ENCODE measurements around the gene CFAP73.
"Not testable (repeated sequence)": the region's sequence is repeated elsewhere in the genome, so short reads cannot be mapped to it uniquely, and the experiment has no call there.

Gene CFAP73

DNA sequence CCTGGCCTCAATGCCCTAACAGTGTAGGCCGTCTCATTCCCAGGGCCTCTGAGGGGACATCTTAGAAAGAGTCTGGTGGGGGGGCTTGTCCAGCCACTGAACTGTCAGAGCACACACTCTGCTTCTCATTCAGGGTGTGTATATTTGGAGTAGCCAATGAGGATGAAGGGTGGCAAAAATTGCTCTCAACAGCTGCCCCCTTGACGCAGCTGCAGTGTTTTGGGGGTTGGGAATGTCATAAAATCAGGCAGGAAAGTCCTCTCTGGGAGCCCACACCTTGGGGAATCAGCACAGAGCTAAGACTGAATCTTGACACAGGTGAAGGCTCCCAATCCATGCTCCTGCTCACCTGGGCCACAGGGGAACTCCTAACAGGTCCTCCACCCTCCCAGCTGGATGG, 15.5 kb upstream of the CFAP73 start:
- Mint-ChIP-seq H3K27me3 (peaks cover 8% of the 10 kb centered on the region), H3K9me3 (no peaks in the 10 kb centered on the region), H3K4me1 (peaks cover 55% of the 10 kb centered on the region), H3K4me3 (peak overlapping the region in 1 of 2 donors; percentile 90), H3K27ac (no peak overlapping the region)
- DNase-seq (no peak), ATAC-seq (no peak)

DNA sequence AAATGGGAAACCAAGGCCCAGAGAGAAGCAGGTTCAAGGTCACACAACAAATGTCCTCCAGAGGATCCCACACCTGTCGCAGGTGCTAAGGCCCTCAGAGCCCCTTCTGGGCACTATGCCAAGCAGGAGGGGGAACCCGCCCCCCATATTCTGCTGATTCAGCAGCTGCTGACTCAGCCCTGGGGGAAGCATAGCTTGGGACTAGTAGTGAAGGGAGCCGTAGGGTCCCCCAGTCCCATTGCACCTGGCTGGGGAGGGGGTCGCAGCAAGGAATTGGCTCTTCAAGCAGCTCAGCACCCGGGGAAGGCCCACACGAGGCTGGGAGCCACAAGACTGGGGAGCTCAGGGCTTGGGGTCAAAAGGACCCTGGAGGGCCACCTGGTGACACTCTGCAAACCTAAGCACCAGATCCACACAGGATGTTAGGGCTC, 15.0 kb upstream of the CFAP73 start:
- no peak for DNase-seq
- H3K27ac Mint-ChIP-seq = peak overlapping the region; percentile 12 to 49
- no peaks in the 10 kb centered on the region for H3K9me3 Mint-ChIP-seq
- H3K4me3 Mint-ChIP-seq = peak overlapping the region; percentile 82 to 90
- ATAC-seq = no peak
- H3K4me1 Mint-ChIP-seq = peaks cover 51% of the 10 kb centered on the region
- H3K27me3 Mint-ChIP-seq = peaks cover 8% of the 10 kb centered on the region

DNA sequence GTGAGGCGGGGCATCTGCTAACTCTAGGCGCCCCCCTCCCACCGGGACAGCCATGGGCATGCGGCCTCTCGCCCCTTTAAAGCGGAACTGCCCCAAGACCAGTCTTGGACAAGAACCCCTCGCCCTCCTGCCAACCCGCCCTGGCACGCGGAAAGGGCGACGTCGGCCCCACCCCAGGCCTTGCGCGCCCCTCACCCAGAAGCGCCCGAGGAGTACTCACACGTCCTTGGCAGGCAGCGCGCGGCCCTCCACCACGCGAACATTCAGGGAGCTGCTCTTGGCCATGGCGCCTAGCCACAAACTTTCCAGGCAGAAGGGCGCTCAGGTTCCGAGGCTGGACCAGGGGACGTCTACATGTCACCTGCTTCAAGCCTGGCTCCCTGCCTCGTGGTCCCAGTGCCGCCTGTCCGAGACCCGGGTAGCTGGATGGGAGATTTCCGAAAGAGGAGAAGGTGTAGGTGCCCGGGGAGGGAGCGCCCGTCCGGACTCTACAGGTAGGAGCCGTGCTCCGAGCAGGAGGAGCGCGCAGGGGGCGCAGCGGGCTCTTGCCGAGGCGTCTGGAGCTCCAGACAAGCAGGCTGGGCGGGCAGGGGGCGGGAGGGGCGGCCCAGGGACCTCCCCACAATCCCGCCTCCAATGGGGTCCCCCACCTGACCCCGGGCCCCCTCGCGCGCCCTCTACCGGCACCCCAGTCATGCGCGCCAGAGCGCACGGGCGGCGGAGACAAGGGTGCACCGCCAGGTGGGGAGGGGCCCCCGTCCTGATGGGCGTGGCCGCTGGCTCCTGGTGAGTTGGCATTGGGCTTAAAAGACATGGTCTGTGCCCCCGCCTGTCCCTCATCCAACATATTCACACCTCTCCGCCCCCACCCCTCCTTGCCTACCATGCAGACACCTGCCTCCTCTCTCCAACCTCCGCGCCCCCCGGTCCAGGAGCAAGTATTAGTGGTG, 14.1 kb upstream of the CFAP73 start, which contains the start of gene RASAL1:
RASAL1 (minus strand) TSS at position 584 of the 950 bp plus-strand sequence; CDS start at position 285, 299 bp downstream.
- H3K4me3 Mint-ChIP-seq = peak within 1 kb of the TSS; percentile 82 to 90
- peak; percentile 89 for ATAC-seq
- peak within 1 kb of the TSS; percentile 49 to 94 for H3K27ac Mint-ChIP-seq
- peak; percentile 85 to 89 for DNase-seq
- peaks cover 41% of the 10 kb centered on the region for H3K4me1 Mint-ChIP-seq
- no peaks in the 10 kb centered on the region for H3K9me3 Mint-ChIP-seq
- H3K27me3 Mint-ChIP-seq = peaks cover 8% of the 10 kb centered on the region

DNA sequence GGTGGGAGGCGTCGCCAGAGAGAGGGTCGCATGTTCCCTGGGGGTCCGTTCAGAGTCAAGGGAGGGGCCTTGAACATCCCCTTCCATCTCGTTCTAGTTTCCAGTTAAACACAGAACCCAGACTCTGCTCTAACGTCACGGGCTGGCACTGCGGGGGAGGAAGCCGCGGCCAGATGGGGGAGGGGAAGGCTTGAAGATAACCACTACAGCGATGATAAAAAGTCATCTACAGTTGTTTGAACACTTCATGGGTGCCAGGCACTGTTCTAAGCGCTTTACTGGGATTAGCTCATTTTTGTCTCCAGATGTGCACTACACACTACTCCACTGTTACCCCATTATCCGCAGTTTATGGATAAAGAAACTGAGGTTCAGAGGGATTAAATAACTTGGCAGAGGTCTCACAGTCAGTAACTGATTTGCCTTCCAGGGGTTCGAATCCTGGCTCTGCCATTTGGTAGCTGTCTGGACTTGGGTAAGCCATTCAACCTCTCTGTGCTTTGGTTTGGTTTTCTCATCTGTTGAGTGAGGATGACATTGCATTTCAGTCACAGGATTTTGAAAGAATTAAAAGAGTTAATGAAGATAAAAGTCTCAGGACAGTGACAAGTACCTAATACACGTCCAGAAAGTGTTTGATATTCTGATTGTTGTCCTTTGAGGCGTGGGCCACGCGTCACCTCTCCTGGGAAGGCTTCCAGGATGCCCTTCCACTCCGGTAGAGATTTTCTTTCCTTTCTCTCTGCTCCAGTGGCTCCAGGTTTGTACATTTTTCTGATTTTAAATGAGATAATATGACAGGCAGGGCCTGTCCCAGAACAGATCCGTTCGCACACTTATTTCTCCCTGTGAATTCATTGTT, 13.2 kb upstream of the CFAP73 start:
- Mint-ChIP-seq H3K4me1 (peaks cover 35% of the 10 kb centered on the region), H3K9me3 (no peaks in the 10 kb centered on the region), H3K4me3 (peak overlapping the region; percentile 82 to 90), H3K27me3 (peaks cover 8% of the 10 kb centered on the region), H3K27ac (peak overlapping the region in 1 of 2 donors; percentile 94)
- ATAC-seq (peak; percentile 79), DNase-seq (peak; percentile 69 to 75)

DNA sequence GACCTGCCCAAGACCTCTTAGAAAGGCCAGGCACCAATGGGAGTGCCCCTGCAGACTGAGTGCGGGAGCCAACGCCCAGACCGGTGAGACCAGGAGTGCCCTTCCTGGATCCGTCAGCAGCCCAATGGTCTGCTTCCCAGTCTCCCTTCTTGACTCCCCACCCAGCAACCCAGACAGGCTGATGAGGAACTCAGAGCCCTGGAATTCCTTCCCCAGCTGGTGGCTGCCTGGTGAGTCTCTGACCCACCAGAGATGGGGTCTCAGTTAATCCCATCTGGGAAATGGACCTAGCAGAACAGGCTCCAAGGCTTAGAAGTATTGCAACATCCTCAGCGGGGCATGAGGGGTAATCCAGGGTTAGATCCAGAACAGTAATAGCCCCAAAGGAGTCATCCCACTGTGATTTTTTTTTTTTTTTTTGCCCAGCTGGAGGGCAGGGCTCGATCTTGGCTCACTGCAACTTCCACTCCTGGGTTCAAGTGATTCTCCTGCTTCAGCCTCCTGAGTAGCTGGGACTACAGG, 12.5 kb upstream of the CFAP73 start:
- H3K9me3 Mint-ChIP-seq = no peaks in the 10 kb centered on the region
- peaks cover 35% of the 10 kb centered on the region for H3K4me1 Mint-ChIP-seq
- ATAC-seq (no peak), DNase-seq (no peak)
- H3K4me3 Mint-ChIP-seq = no peak overlapping the region
- H3K27me3 Mint-ChIP-seq = peaks cover 8% of the 10 kb centered on the region
- peak overlapping the region in 1 of 2 donors; percentile 34 for H3K27ac Mint-ChIP-seq

DNA sequence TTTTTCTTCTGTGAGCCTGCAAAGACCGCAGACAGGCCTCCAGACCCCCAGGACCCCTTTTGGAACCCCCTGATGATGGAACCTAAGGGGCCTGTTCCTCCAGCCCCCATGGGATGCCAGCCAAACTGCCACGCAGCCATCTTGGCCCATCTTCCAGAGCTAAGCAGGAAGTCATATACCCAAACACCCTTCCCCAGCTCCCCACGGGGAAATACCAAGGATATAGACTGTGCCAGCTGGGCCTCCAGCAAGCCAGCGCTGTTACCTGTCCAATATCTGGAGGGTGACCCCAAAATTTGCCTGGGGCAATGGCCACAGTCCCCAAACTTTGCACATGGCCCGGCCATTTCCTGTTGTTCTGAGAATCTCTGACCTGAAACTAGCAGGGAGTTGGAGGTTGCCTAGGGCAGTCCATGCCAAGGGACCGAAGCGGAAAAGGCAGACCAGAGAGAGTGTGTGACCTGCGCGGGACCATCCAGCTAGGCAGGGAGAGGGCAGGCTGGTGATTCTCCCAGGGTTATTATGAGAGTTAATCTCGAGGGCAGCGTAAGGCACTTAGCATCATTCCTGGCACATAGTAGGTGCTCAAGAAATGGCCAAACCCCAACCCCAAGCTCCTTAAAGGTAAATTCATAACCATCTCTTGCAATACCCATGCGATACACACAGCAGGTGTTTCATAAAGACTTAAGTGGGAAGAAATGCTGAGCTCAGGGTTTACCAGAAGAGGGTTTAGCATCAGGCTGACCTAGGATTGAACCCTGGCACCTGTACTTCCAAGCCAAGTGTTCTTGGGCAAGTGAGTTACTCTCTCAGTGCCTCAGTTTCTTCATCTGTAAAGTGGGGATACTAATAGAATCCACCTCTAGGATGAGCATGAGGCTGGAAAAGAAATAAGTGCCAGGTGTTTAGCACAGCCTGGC, 11.4 kb upstream of the CFAP73 start:
- Mint-ChIP-seq H3K27ac (no peak overlapping the region), H3K4me3 (no peak overlapping the region), H3K9me3 (no peaks in the 10 kb centered on the region), H3K27me3 (peaks cover 8% of the 10 kb centered on the region), H3K4me1 (peaks cover 43% of the 10 kb centered on the region)
- DNase-seq (no peak), ATAC-seq (no peak)

DNA sequence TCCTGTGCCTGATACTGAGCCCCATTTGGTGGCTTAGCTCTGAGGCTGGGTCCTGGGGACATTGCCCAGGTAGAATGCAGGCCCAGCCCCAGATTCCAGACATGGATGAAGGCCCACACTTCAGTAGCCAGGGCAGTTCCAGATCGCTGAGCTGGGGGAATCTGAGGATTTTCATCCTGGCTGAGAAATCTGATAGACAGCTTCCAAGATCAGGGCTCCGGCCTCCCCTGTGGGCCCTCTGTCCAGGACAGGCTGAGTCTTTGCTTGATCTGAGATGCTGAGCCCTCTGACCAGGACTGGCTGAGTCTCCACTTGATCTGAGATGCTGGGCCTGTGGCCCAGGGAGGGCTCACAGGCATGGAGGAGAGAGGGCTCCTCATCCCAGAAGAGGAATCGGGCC, 10.7 kb upstream of the CFAP73 start:
- H3K4me3 Mint-ChIP-seq = no peak overlapping the region
- H3K9me3 Mint-ChIP-seq = no peaks in the 10 kb centered on the region
- H3K27me3 Mint-ChIP-seq = peaks cover 8% of the 10 kb centered on the region
- DNase-seq (no peak), ATAC-seq (no peak)
- H3K4me1 Mint-ChIP-seq = peaks cover 43% of the 10 kb centered on the region
- peak overlapping the region in 1 of 2 donors; percentile 44 for H3K27ac Mint-ChIP-seq

DNA sequence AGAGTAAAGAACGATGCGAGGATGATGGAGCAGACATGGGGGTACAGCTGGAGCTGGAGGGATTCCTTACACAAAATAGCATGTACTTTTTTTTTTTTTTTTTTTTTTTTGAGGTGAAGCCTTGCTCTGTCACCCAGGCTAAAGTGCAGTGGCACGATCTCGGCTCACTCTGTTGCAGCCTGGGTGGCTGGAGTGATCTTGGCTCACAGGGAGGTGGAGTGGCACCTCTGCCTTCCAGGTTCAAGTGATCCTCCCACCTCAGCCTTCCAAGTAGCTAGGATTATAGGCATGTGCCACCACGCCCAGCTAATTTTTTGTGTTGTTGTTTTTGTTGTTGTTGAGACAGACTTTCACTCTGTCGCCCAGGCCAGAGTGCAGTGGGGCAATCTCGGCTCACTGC, 8.8 kb upstream of the CFAP73 start:
- Mint-ChIP-seq H3K4me3 (no peak overlapping the region), H3K9me3 (no peaks in the 10 kb centered on the region), H3K27me3 (no peaks in the 10 kb centered on the region), H3K4me1 (peaks cover 32% of the 10 kb centered on the region), H3K27ac (no peak overlapping the region)
- ATAC-seq (no peak), DNase-seq (no peak)

DNA sequence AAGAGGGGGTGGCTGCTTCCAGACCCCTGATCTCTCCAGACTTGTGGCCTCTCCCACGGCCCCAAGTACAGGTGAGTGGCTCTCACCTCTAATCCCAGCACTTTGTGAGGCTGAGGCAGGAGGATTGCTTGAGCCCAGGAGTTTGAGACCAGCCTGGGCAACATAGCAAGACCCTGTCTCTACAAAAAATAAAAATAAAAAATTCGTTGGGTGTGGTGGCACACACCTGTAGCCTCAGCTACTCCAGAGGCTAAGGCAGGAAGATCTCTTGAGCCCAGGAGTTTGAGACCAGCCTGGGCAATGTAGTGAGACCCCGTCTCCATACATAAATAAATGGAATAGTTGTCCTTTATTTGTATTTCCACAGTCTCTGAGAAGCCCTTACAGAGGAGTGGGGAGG, 7.8 kb upstream of the CFAP73 start:
- DNase-seq, H3K27ac Mint-ChIP-seq, ATAC-seq, H3K4me3 Mint-ChIP-seq, H3K9me3 Mint-ChIP-seq, H3K27me3 Mint-ChIP-seq: not testable (repeated sequence)
- H3K4me1 Mint-ChIP-seq = peaks cover 22% of the 10 kb centered on the region

DNA sequence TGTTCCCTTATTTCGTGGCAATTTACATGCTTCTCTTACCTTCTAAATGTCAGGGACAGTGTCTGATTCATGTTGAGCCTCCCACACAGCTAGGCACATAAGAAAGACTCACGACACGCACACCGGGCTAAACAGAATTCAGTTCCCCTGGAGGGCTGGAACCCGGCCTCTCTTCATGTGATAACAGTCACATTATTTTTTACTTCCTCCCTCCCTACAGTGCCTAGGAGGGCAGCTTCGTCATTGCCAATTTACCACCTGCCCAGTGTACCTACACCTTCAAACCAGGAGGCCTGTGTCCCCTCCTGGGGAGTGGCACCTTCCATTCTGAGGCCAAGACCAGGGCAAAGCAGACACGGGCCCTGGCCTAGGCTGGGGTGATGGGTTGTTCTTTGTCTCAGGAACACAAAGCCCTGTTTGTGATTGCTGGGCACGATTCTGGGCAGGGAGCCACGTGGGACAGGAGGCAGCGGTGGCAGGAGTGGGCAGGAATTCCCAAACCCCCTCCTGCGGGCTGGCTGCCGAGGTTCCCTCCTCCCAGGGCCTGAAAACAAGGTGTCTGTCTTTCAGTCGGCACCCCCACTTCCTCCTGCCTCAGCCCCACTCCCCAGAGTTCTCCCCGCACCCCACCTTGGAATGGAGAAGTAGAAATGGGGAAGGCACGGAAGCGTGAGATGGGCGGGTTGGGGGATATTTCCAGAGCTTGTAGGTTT, 7.2 kb upstream of the CFAP73 start:
- Mint-ChIP-seq H3K4me3 (no peak overlapping the region), H3K27ac (peak overlapping the region; percentile 76 to 91), H3K4me1 (peaks cover 18% of the 10 kb centered on the region), H3K27me3 (no peaks in the 10 kb centered on the region), H3K9me3 (no peaks in the 10 kb centered on the region)
- DNase-seq (peak in 1 of 2 donors; percentile 17), ATAC-seq (peak; percentile 52)

DNA sequence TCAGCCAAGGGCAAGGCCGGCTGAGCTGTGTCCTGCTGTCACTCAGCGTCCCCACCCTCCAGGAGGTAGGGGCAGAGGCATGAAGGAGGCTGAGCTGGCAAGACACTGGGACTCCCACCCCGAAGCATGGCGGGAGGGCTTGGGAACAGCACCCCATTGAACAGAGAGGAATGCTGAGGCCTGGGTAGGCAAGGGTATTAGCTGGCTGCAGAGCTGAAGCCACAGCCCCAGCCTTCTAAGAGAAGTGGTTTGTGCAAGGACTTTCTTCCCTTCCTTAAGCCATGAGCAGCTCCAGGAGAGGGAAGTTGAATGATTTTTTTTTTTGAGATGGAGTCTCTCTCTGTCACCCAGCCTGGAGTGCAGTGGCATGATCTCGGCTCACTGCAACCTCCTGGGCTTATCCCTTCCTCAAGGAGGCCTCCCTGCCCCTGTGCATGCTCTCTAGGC, 6.6 kb upstream of the CFAP73 start:
- H3K4me3 Mint-ChIP-seq = no peak overlapping the region
- H3K9me3 Mint-ChIP-seq = no peaks in the 10 kb centered on the region
- H3K27ac Mint-ChIP-seq = no peak overlapping the region
- ATAC-seq (no peak), DNase-seq (no peak)
- peaks cover 16% of the 10 kb centered on the region for H3K4me1 Mint-ChIP-seq
- H3K27me3 Mint-ChIP-seq = no peaks in the 10 kb centered on the region

DNA sequence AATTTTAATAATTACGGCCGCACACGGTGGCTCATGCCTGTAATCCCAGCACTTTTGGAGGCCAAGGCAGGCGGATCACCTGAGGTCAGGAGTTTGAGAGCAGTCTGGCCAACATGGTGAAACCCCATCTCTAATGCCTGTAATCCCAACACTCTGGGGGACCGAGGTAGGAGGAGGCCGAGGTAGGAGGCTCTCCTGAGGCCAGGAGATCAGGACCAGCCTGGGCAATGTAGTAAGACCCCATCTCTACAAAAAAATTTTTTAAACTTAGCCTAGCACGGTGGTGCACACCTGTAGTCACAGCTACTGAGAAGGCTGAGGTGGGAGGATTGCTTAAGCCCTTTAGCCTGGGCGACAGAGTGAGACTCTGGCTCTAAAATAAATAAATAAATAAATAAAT, 5.6 kb upstream of the CFAP73 start:
- Mint-ChIP-seq H3K9me3 (no peaks in the 10 kb centered on the region), H3K27ac (no peak overlapping the region), H3K4me1 (peaks cover 13% of the 10 kb centered on the region), H3K4me3 (no peak overlapping the region), H3K27me3 (no peaks in the 10 kb centered on the region)
- no peak for DNase-seq
- no peak for ATAC-seq

DNA sequence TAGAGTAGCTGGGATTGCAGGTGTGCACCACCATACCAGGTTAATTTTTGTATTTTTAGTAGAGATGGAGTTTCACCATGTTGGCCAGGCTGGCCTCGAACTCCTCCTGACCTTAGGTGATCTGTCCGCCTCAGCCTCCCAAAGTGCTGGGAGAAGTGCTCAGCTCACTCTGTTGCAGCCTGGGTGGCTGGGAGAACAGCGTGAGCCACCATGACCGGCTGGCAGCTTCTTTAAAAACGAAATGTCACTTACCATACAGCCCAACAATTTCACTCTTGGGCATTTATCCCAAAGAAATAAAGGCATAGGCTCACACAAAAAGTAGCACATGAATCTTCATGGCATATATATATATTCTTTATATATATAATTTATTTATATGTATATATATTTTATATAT, 4.7 kb upstream of the CFAP73 start:
- Mint-ChIP-seq H3K4me1 (peaks cover 16% of the 10 kb centered on the region), H3K4me3 (no peak overlapping the region), H3K27me3 (no peaks in the 10 kb centered on the region), H3K9me3 (no peaks in the 10 kb centered on the region), H3K27ac (no peak overlapping the region)
- ATAC-seq = no peak
- no peak for DNase-seq
